ENCODE data around the gene DLG2. TPM values are rescaled to one million over a fixed set of nuclear protein-coding genes. Genes with fewer than 3 reads are reported as not detected.

DLG2 gene
- total RNA-seq, 1 experiment from 2014 or later = 17.5 TPM

DNA sequence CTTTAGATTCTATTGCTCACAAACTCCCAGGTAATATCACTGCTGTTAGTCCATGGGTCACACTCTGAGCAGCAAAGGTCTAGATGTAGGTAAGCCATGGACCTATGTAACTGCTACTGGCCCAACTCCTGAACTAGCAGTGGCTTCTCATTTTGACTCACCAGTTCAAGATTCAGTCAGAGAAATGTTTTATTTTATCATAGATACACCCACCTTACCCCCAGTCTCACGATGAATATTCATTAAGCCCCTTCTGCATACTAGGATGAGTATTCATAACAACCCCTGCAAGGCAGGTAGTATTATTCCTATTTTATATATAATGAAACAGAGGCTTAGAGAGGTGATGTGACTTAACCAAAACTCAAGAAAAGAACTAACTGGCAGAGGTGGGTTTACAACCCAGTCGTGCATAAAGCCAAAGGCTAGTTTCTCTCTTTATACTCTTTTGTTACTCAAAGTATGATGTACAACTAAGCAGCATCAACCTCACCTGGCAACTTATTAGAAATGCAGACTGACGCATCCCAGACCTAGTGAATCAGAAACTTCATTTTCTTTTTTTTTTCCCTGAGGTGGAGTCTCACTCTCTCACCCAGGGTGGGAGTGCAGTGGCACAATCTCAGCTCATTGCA is 1383.4 kb downstream of the DLG2 start:
- Mint-ChIP-seq H3K9me3 (no peaks in the 10 kb centered on the region), H3K36me3 (no peaks in the 10 kb centered on the region), H3K4me3 (no peak overlapping the region), H3K27me3 (ENCODE audit: low read depth) (no peaks in the 10 kb centered on the region), H3K27ac (no peak overlapping the region), H3K4me1 (peaks cover 23% of the 10 kb centered on the region)
- POLR2A ChIA-PET = no interaction called here
- CTCF ChIA-PET = no interaction called here
- ATAC-seq = no peak
- no peak for DNase-seq (ENCODE audit: low spot score)
- TF ChIP-seq ZBTB21 (CRISPR knock-in tag; IDR thresholded peaks at IDR 0.05; ENCODE audit: borderline replicate concordance) = no peak
- TF ChIP-seq ZNF425 (CRISPR knock-in tag; conservative IDR thresholded peaks at IDR 0.05) = no peak
- TF ChIP-seq, protein P1, sequence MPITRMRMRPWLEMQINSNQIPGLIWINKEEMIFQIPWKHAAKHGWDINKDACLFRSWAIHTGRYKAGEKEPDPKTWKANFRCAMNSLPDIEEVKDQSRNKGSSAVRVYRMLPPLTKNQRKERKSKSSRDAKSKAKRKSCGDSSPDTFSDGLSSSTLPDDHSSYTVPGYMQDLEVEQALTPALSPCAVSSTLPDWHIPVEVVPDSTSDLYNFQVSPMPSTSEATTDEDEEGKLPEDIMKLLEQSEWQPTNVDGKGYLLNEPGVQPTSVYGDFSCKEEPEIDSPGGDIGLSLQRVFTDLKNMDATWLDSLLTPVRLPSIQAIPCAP (CRISPR knock-in tag; IDR thresholded peaks at IDR 0.05) = no peak
- no peak for TF ChIP-seq ZNF219 (CRISPR knock-in tag; IDR thresholded peaks at IDR 0.05; ENCODE audit: borderline replicate concordance)
- TF ChIP-seq ZNF671 (CRISPR knock-in tag; IDR thresholded peaks at IDR 0.05) = no peak
- no peak for TF ChIP-seq ZNF263 (CRISPR knock-in tag; IDR thresholded peaks at IDR 0.05; ENCODE audit: low read depth)
- no peak for TF ChIP-seq NR3C1 (CRISPR knock-in tag; conservative IDR thresholded peaks at IDR 0.05; ENCODE audit: low read depth)
- no peak for TF ChIP-seq RORB (CRISPR knock-in tag; IDR thresholded peaks at IDR 0.05)
- no peak for TF ChIP-seq NR2C2 (CRISPR knock-in tag; IDR thresholded peaks at IDR 0.05)
- no peak for TF ChIP-seq ELF4 (CRISPR knock-in tag; IDR thresholded peaks at IDR 0.05; ENCODE audit: low read depth)
- no peak for TF ChIP-seq PRRX2 (CRISPR knock-in tag; IDR thresholded peaks at IDR 0.05)
- no peak for TF ChIP-seq FOXP1 (CRISPR knock-in tag; IDR thresholded peaks at IDR 0.05; ENCODE audit: borderline replicate concordance)
- TF ChIP-seq NR1H2 (CRISPR knock-in tag; IDR thresholded peaks at IDR 0.05) = no peak
- no peak for TF ChIP-seq KAT7 (CRISPR knock-in tag; IDR thresholded peaks at IDR 0.05; ENCODE audit: borderline replicate concordance)
- TF ChIP-seq MAX (CRISPR knock-in tag; IDR thresholded peaks at IDR 0.05) = no peak
- no peak for TF ChIP-seq NFYB (CRISPR knock-in tag; conservative IDR thresholded peaks at IDR 0.05; ENCODE audit: low read depth)

DNA sequence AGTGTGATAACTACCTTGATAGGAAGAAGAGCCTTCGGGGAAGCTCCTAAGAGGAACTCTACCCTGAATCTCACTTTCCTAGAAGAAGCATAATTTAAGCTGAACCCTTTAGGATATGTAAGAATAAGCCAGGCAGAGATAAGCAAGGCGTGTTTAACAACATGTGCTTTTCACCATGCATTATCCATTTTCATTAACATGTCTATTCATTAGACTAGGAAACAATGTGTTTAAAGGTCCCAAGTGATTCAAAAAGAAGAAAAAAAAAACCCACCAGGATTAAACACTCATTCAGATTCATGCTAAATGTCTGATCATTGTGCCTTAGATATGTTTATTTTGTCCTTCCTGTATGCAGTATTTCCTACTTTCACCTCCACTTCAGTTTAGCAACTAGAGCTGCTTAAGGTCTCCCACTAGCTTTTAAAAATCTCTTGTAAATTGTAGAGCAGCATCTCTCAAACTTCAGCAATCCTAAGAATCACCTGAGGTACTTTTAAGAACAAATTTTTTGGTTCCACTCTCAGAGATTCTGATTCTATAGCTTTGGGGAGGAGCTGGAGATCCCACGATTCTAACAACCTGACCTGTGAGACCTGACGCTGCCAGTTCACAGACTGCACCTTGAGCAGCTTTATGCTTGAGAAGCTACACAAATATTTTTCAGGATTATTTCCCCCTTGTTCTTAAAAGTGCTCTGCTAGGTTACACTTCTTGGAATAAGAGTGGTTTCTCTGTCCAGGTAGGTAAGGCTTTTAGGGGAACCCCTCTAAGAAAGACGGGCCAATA is 1385.6 kb downstream of the DLG2 start:
- no peak overlapping the region; the same call in 1 of the 2 replicates for H3K4me3 Mint-ChIP-seq
- H3K27ac Mint-ChIP-seq = peak overlapping the region; percentile 93
- H3K4me1 Mint-ChIP-seq = peaks cover 25% of the 10 kb centered on the region
- H3K36me3 Mint-ChIP-seq = no peaks in the 10 kb centered on the region
- no peaks in the 10 kb centered on the region for H3K9me3 Mint-ChIP-seq
- CTCF ChIA-PET = interaction anchor here (1.1 to 1.7 kb wide), 2 partner anchors 20 to 405 kb away, joined by 3 to 10 read pairs; no protein-coding TSS in a partner anchor
- ATAC-seq (peak; percentile 53), DNase-seq (ENCODE audit: low spot score) (no peak)
- POLR2A ChIA-PET = no interaction called here
- no peaks in the 10 kb centered on the region for H3K27me3 Mint-ChIP-seq (ENCODE audit: low read depth)
- TF ChIP-seq ZBTB21 (CRISPR knock-in tag; IDR thresholded peaks at IDR 0.05; ENCODE audit: borderline replicate concordance) = no peak
- no peak for TF ChIP-seq ARID4B (CRISPR knock-in tag; IDR thresholded peaks at IDR 0.05; ENCODE audit: borderline replicate concordance)
- TF ChIP-seq, protein P2, sequence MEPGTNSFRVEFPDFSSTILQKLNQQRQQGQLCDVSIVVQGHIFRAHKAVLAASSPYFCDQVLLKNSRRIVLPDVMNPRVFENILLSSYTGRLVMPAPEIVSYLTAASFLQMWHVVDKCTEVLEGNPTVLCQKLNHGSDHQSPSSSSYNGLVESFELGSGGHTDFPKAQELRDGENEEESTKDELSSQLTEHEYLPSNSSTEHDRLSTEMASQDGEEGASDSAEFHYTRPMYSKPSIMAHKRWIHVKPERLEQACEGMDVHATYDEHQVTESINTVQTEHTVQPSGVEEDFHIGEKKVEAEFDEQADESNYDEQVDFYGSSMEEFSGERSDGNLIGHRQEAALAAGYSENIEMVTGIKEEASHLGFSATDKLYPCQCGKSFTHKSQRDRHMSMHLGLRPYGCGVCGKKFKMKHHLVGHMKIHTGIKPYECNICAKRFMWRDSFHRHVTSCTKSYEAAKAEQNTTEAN (CRISPR knock-in tag; IDR thresholded peaks at IDR 0.05) = no peak
- TF ChIP-seq ZMAT4 (CRISPR knock-in tag; IDR thresholded peaks at IDR 0.05) = no peak
- no peak for TF ChIP-seq GTF2I (CRISPR knock-in tag; conservative IDR thresholded peaks at IDR 0.05)
- TF ChIP-seq KAT7 (CRISPR knock-in tag; IDR thresholded peaks at IDR 0.05; ENCODE audit: borderline replicate concordance) = no peak
- TF ChIP-seq, protein P3, sequence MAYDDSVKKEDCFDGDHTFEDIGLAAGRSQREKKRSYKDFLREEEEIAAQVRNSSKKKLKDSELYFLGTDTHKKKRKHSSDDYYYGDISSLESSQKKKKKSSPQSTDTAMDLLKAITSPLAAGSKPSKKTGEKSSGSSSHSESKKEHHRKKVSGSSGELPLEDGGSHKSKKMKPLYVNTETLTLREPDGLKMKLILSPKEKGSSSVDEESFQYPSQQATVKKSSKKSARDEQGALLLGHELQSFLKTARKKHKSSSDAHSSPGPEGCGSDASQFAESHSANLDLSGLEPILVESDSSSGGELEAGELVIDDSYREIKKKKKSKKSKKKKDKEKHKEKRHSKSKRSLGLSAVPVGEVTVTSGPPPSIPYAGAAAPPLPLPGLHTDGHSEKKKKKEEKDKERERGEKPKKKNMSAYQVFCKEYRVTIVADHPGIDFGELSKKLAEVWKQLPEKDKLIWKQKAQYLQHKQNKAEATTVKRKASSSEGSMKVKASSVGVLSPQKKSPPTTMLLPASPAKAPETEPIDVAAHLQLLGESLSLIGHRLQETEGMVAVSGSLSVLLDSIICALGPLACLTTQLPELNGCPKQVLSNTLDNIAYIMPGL (CRISPR knock-in tag; IDR thresholded peaks at IDR 0.05) = no peak
- TF ChIP-seq ZNF671 (CRISPR knock-in tag; IDR thresholded peaks at IDR 0.05) = no peak
- no peak for TF ChIP-seq ZNF263 (CRISPR knock-in tag; IDR thresholded peaks at IDR 0.05; ENCODE audit: low read depth)
- no peak for TF ChIP-seq PRRX2 (CRISPR knock-in tag; IDR thresholded peaks at IDR 0.05)
- no peak for TF ChIP-seq NR3C1 (CRISPR knock-in tag; conservative IDR thresholded peaks at IDR 0.05; ENCODE audit: low read depth)
- TF ChIP-seq SMAD4 (CRISPR knock-in tag; IDR thresholded peaks at IDR 0.05) = no peak

Measured in WTC11 (cell line).